ENCODE data around the gene TRPM2. TPM values are rescaled to one million over a fixed set of nuclear protein-coding genes. Genes with fewer than 3 reads are reported as not detected.

Gene TRPM2
- total RNA-seq, 2 experiments from 2014 or later = 1.9 to 2.9 TPM

DNA sequence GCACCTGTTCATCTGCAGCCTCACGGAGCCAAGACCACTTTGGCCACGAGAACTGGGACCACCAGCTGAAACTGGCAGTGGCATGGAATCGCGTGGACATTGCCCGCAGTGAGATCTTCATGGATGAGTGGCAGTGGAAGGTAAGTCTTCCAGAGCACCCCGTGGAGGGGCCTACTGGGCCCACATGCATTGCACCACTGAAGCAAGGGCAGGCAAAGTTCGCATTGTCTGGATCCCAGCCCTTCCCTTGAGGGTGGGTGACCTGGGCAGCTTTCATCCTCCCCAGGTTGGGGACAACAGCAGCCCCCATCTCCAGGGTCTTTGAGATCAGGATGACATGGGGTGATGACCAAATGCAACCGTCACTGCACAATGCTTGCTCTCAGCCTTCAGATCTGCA is 37.5 kb downstream of the TRPM2 start:
- no peak for DNase-seq
- Histone ChIP-seq H3K27ac (ENCODE audit: low read depth in 1 of 2, low read length in 2 of 2) (no peak overlapping the region), H3K27me3 (ENCODE audit: control insufficient read depth in 1 of 2, insufficient read depth in 2 of 2, low read length in 2 of 2) (no peaks in the 10 kb centered on the region), H3K9me3 (ENCODE audit: control insufficient read depth in 1 of 2, insufficient read depth in 1 of 2, low read length in 2 of 2) (peaks cover 3 to 8% of the 10 kb centered on the region in 2 experiments), H3K4me1 (ENCODE audit: insufficient read depth, low read length) (no peaks in the 10 kb centered on the region), H3K36me3 (ENCODE audit: insufficient read depth, low read length) (no peaks in the 10 kb centered on the region), H3K4me3 (ENCODE audit: low read length) (no peak overlapping the region)
- ChIA-PET POLR2A (no interaction called here), CTCF (no interaction called here)
- no peak overlapping the region for H3K4me3 Mint-ChIP-seq
- no peaks in the 10 kb centered on the region for H3K4me1 Mint-ChIP-seq (ENCODE audit: low read depth)
- H3K9me3 Mint-ChIP-seq = peaks cover 3% of the 10 kb centered on the region
- no peaks in the 10 kb centered on the region for H3K27me3 Mint-ChIP-seq
- no peaks in the 10 kb centered on the region for H3K36me3 Mint-ChIP-seq (ENCODE audit: low read depth)
- ATAC-seq (ENCODE audit: poor library complexity) = no peak
- intact Hi-C loops (cut with DNase I, micrococcal nuclease) = no loop called here
- no peak overlapping the region for H3K27ac Mint-ChIP-seq
- TF ChIP-seq, protein P1, sequence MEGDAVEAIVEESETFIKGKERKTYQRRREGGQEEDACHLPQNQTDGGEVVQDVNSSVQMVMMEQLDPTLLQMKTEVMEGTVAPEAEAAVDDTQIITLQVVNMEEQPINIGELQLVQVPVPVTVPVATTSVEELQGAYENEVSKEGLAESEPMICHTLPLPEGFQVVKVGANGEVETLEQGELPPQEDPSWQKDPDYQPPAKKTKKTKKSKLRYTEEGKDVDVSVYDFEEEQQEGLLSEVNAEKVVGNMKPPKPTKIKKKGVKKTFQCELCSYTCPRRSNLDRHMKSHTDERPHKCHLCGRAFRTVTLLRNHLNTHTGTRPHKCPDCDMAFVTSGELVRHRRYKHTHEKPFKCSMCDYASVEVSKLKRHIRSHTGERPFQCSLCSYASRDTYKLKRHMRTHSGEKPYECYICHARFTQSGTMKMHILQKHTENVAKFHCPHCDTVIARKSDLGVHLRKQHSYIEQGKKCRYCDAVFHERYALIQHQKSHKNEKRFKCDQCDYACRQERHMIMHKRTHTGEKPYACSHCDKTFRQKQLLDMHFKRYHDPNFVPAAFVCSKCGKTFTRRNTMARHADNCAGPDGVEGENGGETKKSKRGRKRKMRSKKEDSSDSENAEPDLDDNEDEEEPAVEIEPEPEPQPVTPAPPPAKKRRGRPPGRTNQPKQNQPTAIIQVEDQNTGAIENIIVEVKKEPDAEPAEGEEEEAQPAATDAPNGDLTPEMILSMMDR (IDR thresholded peaks at IDR 0.05) = no peak

GRCh38 chr21:44391345-44392091 is 38.1 kb downstream of the TRPM2 start:
- Mint-ChIP-seq H3K9me3 (peaks cover 2% of the 10 kb centered on the region), H3K4me3 (no peak overlapping the region), H3K36me3 (ENCODE audit: low read depth) (no peaks in the 10 kb centered on the region), H3K27ac (no peak overlapping the region), H3K27me3 (no peaks in the 10 kb centered on the region), H3K4me1 (ENCODE audit: low read depth) (no peaks in the 10 kb centered on the region)
- DNase-seq (peak in 3 of 14 experiments; percentile 7 to 31 (median 20)), ATAC-seq (ENCODE audit: poor library complexity) (no peak)
- CTCF ChIA-PET = no interaction called here
- TF ChIP-seq, protein P1 (IDR thresholded peaks at IDR 0.05) = no peak
- no peak overlapping the region for H3K27ac ChIP-seq (ENCODE audit: low read depth in 1 of 2, low read length in 2 of 2)
- H3K9me3 ChIP-seq (ENCODE audit: control insufficient read depth in 1 of 2, insufficient read depth in 1 of 2, low read length in 2 of 2) = peaks cover 2 to 4% of the 10 kb centered on the region in 2 experiments
- intact Hi-C loops (cut with DNase I, micrococcal nuclease) = no loop called here
- H3K36me3 ChIP-seq (ENCODE audit: insufficient read depth, low read length) = no peaks in the 10 kb centered on the region
- POLR2A ChIA-PET = no interaction called here
- H3K27me3 ChIP-seq (ENCODE audit: control insufficient read depth in 1 of 2, insufficient read depth in 2 of 2, low read length in 2 of 2) = no peaks in the 10 kb centered on the region
- H3K4me1 ChIP-seq (ENCODE audit: insufficient read depth, low read length) = no peaks in the 10 kb centered on the region
- H3K4me3 ChIP-seq (ENCODE audit: low read length) = no peak overlapping the region

GRCh38 chr21:44392185-44392584 is 38.8 kb downstream of the TRPM2 start:
- ATAC-seq (ENCODE audit: poor library complexity) (no peak), DNase-seq (no peak)
- Histone ChIP-seq H3K27ac (ENCODE audit: low read depth in 1 of 2, low read length in 2 of 2) (no peak overlapping the region), H3K9me3 (ENCODE audit: control insufficient read depth in 1 of 2, insufficient read depth in 1 of 2, low read length in 2 of 2) (no peaks in the 10 kb centered on the region), H3K27me3 (ENCODE audit: control insufficient read depth in 1 of 2, insufficient read depth in 2 of 2, low read length in 2 of 2) (no peaks in the 10 kb centered on the region), H3K4me1 (ENCODE audit: insufficient read depth, low read length) (no peaks in the 10 kb centered on the region), H3K4me3 (ENCODE audit: low read length) (no peak overlapping the region), H3K36me3 (ENCODE audit: insufficient read depth, low read length) (no peaks in the 10 kb centered on the region)
- TF ChIP-seq, protein P1 (IDR thresholded peaks at IDR 0.05) = no peak
- intact Hi-C loops (cut with DNase I, micrococcal nuclease) = no loop called here
- ChIA-PET CTCF (no interaction called here), POLR2A (no interaction called here)
- H3K36me3 Mint-ChIP-seq (ENCODE audit: low read depth) = no peaks in the 10 kb centered on the region
- no peaks in the 10 kb centered on the region for H3K4me1 Mint-ChIP-seq (ENCODE audit: low read depth)
- no peak overlapping the region for H3K27ac Mint-ChIP-seq
- no peak overlapping the region for H3K4me3 Mint-ChIP-seq
- H3K27me3 Mint-ChIP-seq = no peaks in the 10 kb centered on the region
- H3K9me3 Mint-ChIP-seq = no peaks in the 10 kb centered on the region
